Activated naive CD4-positive, alpha-beta T cell treated with anti-CD3 and anti-CD28 coated beads, Interleukin-2, amount 10 ng/mL, durations not matched to agents 7 days and 5 days (primary cell): ENCODE results near the gene TFDP1.

Experiments used
- CTCF ChIA-PET: fragments of 350-600 bp; sonication (Branson Sonifier 250); formaldehyde crosslinking; loops from one replicate; lab custom pipeline; 2021; ENCODE audit warnings: antibody characterized with exemption; lab: Charles Lee
- DNase-seq: peaks from one replicate; pipeline ENCODE4 v3.0.0-alpha.2; 2020
- H3K27ac Mint-ChIP-seq: one replicate; pipeline ENCODE4 v1.8.0; 2021; ENCODE audit warnings: mild to moderate bottlenecking, moderate library complexity, mixed read lengths
- H3K27me3 Mint-ChIP-seq: one replicate; pipeline ENCODE4 v1.8.0; 2021; ENCODE audit warnings: mild to moderate bottlenecking, mixed read lengths
- H3K36me3 Mint-ChIP-seq: one replicate; pipeline ENCODE4 v1.8.0; 2021; ENCODE audit warnings: mixed read lengths
- H3K4me1 Mint-ChIP-seq: one replicate; pipeline ENCODE4 v1.8.0; 2021; ENCODE audit warnings: mixed read lengths
- H3K4me3 Mint-ChIP-seq: one replicate; pipeline ENCODE4 v1.8.0; 2021; ENCODE audit warnings: mild to moderate bottlenecking, moderate library complexity, mixed read lengths
- H3K9me3 Mint-ChIP-seq: one replicate; pipeline ENCODE4 v1.8.0; 2021; ENCODE audit warnings: mixed read lengths

Gene TFDP1

DNA sequence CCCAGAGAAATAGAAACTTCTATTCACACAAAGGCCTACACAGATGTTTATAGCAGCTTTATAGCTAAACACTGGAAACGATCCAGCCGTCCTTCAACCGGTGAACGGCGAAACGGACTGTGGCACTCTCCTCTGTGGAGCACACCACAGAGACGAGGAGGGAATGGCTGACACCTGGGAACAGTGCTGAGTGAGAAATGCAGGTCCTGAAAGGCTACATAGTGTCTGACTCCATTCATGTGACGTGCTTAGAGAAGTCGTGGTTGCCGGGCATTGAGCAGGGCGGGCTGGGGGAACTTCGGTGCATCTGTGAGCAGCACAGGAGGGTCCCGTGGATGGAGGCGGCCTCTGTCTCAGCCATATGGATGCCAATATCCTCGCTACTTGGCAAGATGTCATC lies 79.4 kb downstream of the TFDP1 start:
- H3K36me3 Mint-ChIP-seq: no peaks in the 10 kb centered on the region
- no peak overlapping the region for H3K27ac Mint-ChIP-seq
- DNase-seq: peak; percentile 8
- no peaks in the 10 kb centered on the region for H3K4me1 Mint-ChIP-seq
- CTCF ChIA-PET: no interaction called here
- H3K4me3 Mint-ChIP-seq: no peak overlapping the region
- H3K9me3 Mint-ChIP-seq: peaks cover 7% of the 10 kb centered on the region
- peaks cover 7% of the 10 kb centered on the region for H3K27me3 Mint-ChIP-seq

- H3K9me3 Mint-ChIP-seq: peaks cover 7% of the 10 kb centered on the region
- DNase-seq: peak; percentile 17
- H3K4me3 Mint-ChIP-seq: no peak overlapping the region
- H3K36me3 Mint-ChIP-seq: no peaks in the 10 kb centered on the region
- CTCF ChIA-PET: no interaction called here
- no peaks in the 10 kb centered on the region for H3K4me1 Mint-ChIP-seq
- H3K27me3 Mint-ChIP-seq: peaks cover 7% of the 10 kb centered on the region
- H3K27ac Mint-ChIP-seq: peak overlapping the region; percentile 16
Measured at GRCh38 chr13:113664751-113665596, 80.4 kb downstream of the TFDP1 start.

DNA sequence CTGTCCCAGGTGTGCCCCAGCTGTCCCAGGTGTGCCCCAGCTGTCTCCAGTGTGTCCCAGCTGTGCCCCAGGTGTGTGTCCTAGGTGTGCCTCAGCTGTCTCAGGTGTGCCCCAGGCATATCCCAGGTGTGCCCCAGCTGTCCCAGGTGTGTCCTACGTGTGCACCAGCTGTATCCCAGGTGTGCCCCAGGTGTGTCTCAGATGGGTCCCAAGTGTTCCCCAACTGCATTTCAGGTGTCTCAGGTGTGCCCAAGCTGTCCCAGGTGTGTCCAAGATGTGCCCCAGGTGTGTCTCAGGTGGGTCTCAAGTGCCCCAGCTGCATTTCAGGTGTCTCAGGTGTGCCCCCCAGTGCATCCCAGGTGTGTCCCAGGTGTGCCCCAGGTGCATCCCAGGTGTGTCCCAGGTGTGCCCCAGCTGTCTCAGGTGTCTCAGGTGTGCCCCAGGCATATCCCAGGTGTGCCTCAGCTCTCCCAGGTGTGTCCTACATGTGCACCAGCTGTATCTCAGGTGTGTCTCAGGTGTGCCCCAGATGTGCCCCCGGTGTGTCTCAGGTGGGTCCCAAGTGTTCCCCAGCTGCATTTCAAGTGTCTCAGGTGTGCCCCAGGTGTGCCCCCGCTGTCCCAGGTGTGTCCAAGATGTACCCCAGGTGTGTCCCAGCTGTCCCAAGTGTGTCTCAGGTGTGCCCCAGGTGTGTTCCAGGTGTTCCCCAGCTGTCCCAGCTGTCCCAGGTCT lies 81.2 kb downstream of the TFDP1 start:
- CTCF ChIA-PET: no interaction called here
- Mint-ChIP-seq H3K27ac (no peak overlapping the region), H3K4me3 (no peak overlapping the region), H3K27me3 (peaks cover 7% of the 10 kb centered on the region), H3K9me3 (peaks cover 7% of the 10 kb centered on the region), H3K36me3 (no peaks in the 10 kb centered on the region), H3K4me1 (no peaks in the 10 kb centered on the region)
- peak; percentile 15 for DNase-seq

DNA sequence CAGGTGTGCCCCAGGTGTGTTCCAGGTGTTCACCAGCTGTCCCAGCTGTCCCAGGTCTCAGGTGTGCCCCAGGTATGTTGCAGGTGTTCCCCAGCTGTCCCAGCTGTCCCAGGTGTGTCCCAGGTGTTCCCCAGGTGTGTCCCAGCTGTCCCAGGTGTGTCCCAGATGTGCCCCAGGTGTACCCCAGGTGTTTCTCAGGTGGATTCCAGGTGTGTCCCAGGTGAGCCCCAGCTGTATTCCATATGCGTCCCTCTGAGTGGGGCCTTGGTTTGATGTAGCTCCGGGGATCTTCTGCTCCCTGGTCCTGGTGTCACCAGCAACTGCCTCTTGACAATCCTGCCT lies 81.7 kb downstream of the TFDP1 start:
- H3K27ac Mint-ChIP-seq: no peak overlapping the region
- peaks cover 7% of the 10 kb centered on the region for H3K27me3 Mint-ChIP-seq
- no peaks in the 10 kb centered on the region for H3K36me3 Mint-ChIP-seq
- H3K9me3 Mint-ChIP-seq: peaks cover 5% of the 10 kb centered on the region
- H3K4me1 Mint-ChIP-seq: no peaks in the 10 kb centered on the region
- no peak overlapping the region for H3K4me3 Mint-ChIP-seq
- CTCF ChIA-PET: no interaction called here
- peak; percentile 17 for DNase-seq

- DNase-seq: peak; percentile 14
- Mint-ChIP-seq H3K9me3 (peaks cover 4% of the 10 kb centered on the region), H3K36me3 (no peaks in the 10 kb centered on the region), H3K27ac (no peak within 1 kb of the TSS), H3K4me1 (no peaks in the 10 kb centered on the region), H3K27me3 (peaks cover 7% of the 10 kb centered on the region), H3K4me3 (no peak within 1 kb of the TSS)
- CTCF ChIA-PET: no interaction called here
Measured at GRCh38 chr13:113666951-113667701, 82.6 kb downstream of the TFDP1 start, which contains the start of gene GRK1. Gene GRK1, plus strand, starts transcription at chr13:113667219. Its CDS starts 168 bp downstream, at chr13:113667387.

DNA sequence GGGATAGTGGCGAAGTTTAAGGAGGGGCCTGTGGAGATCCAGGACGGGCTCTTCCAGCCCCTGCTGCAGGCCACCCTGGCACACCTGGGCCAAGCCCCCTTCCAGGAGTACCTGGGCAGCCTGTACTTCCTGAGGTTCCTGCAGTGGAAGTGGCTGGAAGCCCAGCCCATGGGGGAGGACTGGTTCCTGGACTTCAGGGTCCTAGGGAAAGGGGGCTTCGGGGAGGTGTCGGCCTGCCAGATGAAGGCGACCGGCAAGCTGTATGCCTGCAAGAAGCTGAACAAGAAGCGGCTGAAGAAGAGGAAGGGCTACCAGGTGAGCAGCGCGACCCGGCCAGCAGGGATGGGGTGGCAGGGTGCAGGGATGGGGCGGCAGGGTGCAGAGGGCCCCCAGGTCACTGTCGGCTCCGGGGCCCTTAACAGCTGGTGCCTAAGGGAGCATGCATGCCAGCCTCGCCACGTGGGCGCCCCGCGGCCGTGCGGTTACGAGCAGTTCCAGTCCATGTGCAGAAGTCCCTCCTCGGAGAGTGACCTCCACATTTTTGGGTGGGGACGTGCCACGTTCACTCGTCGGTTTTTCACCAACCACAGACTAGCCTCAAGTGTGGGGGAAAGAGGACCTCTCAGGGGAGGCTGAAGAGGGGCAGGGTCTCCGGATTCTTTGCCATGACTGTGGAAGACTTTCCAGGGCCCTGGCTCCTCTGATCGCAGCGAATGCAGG lies 83.4 kb downstream of the TFDP1 start:
- Mint-ChIP-seq H3K27ac (no peak overlapping the region), H3K4me1 (no peaks in the 10 kb centered on the region), H3K27me3 (peaks cover 7% of the 10 kb centered on the region), H3K4me3 (no peak overlapping the region), H3K36me3 (no peaks in the 10 kb centered on the region), H3K9me3 (peaks cover 4% of the 10 kb centered on the region)
- DNase-seq: peak; percentile 11
- CTCF ChIA-PET: no interaction called here

DNA sequence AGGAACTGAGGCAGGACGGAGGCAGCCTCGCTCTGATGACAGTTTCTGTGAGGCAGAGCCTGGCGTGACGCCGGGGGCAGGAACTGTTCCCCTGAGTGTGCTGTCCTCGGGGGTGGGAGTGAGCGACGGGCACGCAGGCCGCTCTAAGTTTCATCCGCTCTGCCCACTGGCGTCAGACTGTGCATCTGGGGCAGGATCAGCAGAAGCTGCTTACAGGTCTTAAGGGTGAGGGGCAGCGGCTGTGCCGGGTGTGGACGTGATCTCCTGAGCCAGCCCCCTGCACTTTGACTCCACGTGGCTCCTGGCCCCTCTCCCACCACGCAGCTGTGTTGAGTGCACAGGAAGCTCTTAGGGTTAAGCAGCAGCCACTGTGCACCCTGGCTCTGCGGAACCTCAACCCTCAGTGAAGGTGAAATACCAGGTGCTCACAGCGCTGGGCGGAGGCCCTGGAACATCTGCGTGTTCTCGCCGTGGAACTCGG lies 84.0 kb downstream of the TFDP1 start:
- no peak overlapping the region for H3K4me3 Mint-ChIP-seq
- CTCF ChIA-PET: no interaction called here
- peaks cover 4% of the 10 kb centered on the region for H3K9me3 Mint-ChIP-seq
- peak; percentile 16 for DNase-seq
- H3K27me3 Mint-ChIP-seq: peaks cover 7% of the 10 kb centered on the region
- H3K27ac Mint-ChIP-seq: no peak overlapping the region
- no peaks in the 10 kb centered on the region for H3K36me3 Mint-ChIP-seq
- H3K4me1 Mint-ChIP-seq: no peaks in the 10 kb centered on the region

GRCh38 chr13:113669231-113669754 lies 84.7 kb downstream of the TFDP1 start:
- Mint-ChIP-seq H3K4me1 (no peaks in the 10 kb centered on the region), H3K27me3 (peaks cover 7% of the 10 kb centered on the region), H3K36me3 (no peaks in the 10 kb centered on the region), H3K27ac (no peak overlapping the region), H3K9me3 (peaks cover 4% of the 10 kb centered on the region), H3K4me3 (no peak overlapping the region)
- CTCF ChIA-PET: no interaction called here
- no peak for DNase-seq

DNA sequence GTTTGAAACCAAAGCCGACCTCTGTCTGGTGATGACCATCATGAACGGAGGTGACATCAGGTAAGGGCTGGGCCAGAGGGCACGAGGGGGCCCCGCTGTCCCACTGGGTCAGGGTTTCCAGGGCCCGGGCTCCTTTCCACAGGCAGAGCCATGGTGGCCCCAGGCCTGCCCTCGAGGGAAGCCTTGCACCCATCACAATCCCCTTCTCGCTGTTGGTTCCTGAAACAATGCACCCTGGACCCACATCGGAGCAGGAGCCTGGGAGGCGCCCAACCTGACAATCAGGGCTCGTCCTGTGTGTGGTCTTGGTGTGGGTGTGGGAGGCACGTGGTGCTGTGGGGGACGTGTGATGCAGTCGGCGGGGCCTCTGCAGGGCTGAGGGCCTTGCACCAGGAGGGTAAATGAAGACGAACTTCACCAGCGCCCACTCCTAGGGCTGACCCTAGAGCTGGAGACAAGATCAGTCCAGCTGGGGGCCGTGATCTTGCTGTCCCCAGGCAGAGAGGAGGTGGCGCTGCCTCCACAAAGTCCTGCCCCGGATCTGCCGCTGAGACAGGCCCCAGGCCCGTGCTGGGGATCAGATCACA lies 85.3 kb downstream of the TFDP1 start:
- Mint-ChIP-seq H3K9me3 (peaks cover 4% of the 10 kb centered on the region), H3K27me3 (peaks cover 2% of the 10 kb centered on the region), H3K4me1 (no peaks in the 10 kb centered on the region), H3K4me3 (no peak overlapping the region), H3K36me3 (no peaks in the 10 kb centered on the region), H3K27ac (no peak overlapping the region)
- CTCF ChIA-PET: no interaction called here
- peak; percentile 10 for DNase-seq

GRCh38 chr13:113670541-113670940 lies 86.0 kb downstream of the TFDP1 start:
- Mint-ChIP-seq H3K4me1 (no peaks in the 10 kb centered on the region), H3K27me3 (no peaks in the 10 kb centered on the region), H3K4me3 (no peak overlapping the region), H3K36me3 (no peaks in the 10 kb centered on the region), H3K27ac (no peak overlapping the region), H3K9me3 (peaks cover 4% of the 10 kb centered on the region)
- CTCF ChIA-PET: no interaction called here
- DNase-seq: peak; percentile 5

GRCh38 chr13:113671066-113672001 lies 86.8 kb downstream of the TFDP1 start:
- CTCF ChIA-PET: no interaction called here
- DNase-seq: peak; percentile 16
- H3K27ac Mint-ChIP-seq: no peak overlapping the region
- no peaks in the 10 kb centered on the region for H3K27me3 Mint-ChIP-seq
- H3K36me3 Mint-ChIP-seq: no peaks in the 10 kb centered on the region
- H3K4me1 Mint-ChIP-seq: no peaks in the 10 kb centered on the region
- no peak overlapping the region for H3K4me3 Mint-ChIP-seq
- peaks cover 4% of the 10 kb centered on the region for H3K9me3 Mint-ChIP-seq

- Mint-ChIP-seq H3K27me3 (no peaks in the 10 kb centered on the region), H3K4me1 (no peaks in the 10 kb centered on the region), H3K36me3 (no peaks in the 10 kb centered on the region), H3K4me3 (no peak overlapping the region), H3K9me3 (peaks cover 4% of the 10 kb centered on the region), H3K27ac (peak overlapping the region; percentile 1)
- CTCF ChIA-PET: no interaction called here
- DNase-seq: peak; percentile 18
Measured at GRCh38 chr13:113672002-113672651, 87.6 kb downstream of the TFDP1 start.
